Fibroblast of lung (primary cell): ENCODE measurements around the gene BCAR3.

Source experiments
- EZH2 ChIP-seq: IDR thresholded peaks from 2 replicates; pipeline ENCODE4 v1.5.1; 2012; ENCODE audit warnings: low read length, control low read depth, mild to moderate bottlenecking; ENCODE audit errors: missing control alignments
- TF ChIP-seq, protein P1 (sequence below), 2 donors: IDR thresholded peaks in 1 of 2; conservative IDR thresholded peaks in 1 of 2; 1 replicate in 1 of 2; 2 replicates in 1 of 2; pipeline ENCODE4 v1.5.1; 2011 to 2012; ENCODE audit warnings: low read length in 2 of 2, control low read depth in 1 of 2, inconsistent platforms in 1 of 2, low read depth in 1 of 2, mild to moderate bottlenecking in 1 of 2

DNA sequence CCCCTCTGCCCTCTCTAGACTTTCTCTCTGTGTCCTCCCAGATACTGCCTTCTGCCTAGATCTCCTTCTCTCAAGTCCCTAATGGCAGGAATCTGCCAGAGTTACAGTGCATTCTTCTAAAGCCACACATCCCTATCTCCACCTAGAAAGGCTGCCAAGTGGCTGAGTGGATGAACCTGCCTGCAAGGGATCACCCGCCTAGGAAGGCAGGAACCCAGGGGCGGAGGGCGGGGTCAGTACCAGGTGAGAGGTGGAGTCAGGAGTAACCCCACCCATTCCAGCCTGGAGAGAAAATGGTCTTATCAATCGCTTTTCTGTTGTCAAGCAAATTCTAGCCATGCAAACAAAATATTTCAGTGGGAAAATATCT is 60.8 kb downstream of the BCAR3 start:
- TF ChIP-seq, protein P1, sequence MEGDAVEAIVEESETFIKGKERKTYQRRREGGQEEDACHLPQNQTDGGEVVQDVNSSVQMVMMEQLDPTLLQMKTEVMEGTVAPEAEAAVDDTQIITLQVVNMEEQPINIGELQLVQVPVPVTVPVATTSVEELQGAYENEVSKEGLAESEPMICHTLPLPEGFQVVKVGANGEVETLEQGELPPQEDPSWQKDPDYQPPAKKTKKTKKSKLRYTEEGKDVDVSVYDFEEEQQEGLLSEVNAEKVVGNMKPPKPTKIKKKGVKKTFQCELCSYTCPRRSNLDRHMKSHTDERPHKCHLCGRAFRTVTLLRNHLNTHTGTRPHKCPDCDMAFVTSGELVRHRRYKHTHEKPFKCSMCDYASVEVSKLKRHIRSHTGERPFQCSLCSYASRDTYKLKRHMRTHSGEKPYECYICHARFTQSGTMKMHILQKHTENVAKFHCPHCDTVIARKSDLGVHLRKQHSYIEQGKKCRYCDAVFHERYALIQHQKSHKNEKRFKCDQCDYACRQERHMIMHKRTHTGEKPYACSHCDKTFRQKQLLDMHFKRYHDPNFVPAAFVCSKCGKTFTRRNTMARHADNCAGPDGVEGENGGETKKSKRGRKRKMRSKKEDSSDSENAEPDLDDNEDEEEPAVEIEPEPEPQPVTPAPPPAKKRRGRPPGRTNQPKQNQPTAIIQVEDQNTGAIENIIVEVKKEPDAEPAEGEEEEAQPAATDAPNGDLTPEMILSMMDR (conservative IDR thresholded peaks at IDR 0.05 in 1 of 2, IDR thresholded peaks at IDR 0.05 in 1 of 2; ENCODE audit: low read depth in 1 of 2, low read length in 2 of 2), result no peak
- no peak for TF ChIP-seq EZH2
